Measurements from ENCODE around the gene GLA.

GLA gene

GRCh38 chrX:101407748-101408531 is at the start of gene GLA, which contains the start of gene HNRNPH2:
Gene GLA (minus strand): TSS chrX:101407925. CDS start chrX:101407903, 22 bp downstream.
Gene HNRNPH2 (plus strand): TSS chrX:101408222. CDS start chrX:101411989, 3,767 bp downstream.
- peak; percentile 4 to 78 for DNase-seq

- no peak for DNase-seq
Measured at GRCh38 chrX:101452056-101452455, 44.3 kb upstream of the GLA start.

GRCh38 chrX:101450961-101451360 is 43.2 kb upstream of the GLA start:
- DNase-seq, result no peak

GRCh38 chrX:101450085-101450484 is 42.4 kb upstream of the GLA start:
- no peak for DNase-seq

- DNase-seq, result no peak
Measured at GRCh38 chrX:101449279-101449678, 41.6 kb upstream of the GLA start.

- DNase-seq, result no peak
Measured at GRCh38 chrX:101442085-101442484, 34.4 kb upstream of the GLA start.

- no peak for DNase-seq
Measured at GRCh38 chrX:101430457-101431078, 22.8 kb upstream of the GLA start.

GRCh38 chrX:101429934-101430333 is 22.2 kb upstream of the GLA start:
- DNase-seq, result no peak

GRCh38 chrX:101427954-101428353 is 20.2 kb upstream of the GLA start:
- no peak for DNase-seq

- no peak for DNase-seq
Measured at GRCh38 chrX:101419489-101419888, 11.8 kb upstream of the GLA start.

- DNase-seq, result peak in 1 of 2 experiments; percentile 9
Measured at GRCh38 chrX:101417981-101418841, 10.5 kb upstream of the GLA start.

- DNase-seq, result no peak
Measured at GRCh38 chrX:101417190-101417589, 9.5 kb upstream of the GLA start.

GRCh38 chrX:101416691-101417090 is 9.0 kb upstream of the GLA start:
- DNase-seq, result no peak

- DNase-seq, result peak in 1 of 2 experiments; percentile 8
Measured at GRCh38 chrX:101415180-101416145, 7.7 kb upstream of the GLA start.

- no peak for DNase-seq
Measured at GRCh38 chrX:101411984-101412383, 4.3 kb upstream of the GLA start.

- no peak for DNase-seq
Measured at GRCh38 chrX:101410461-101410860, 2.7 kb upstream of the GLA start.

GRCh38 chrX:101409043-101409442 is 1.3 kb upstream of the GLA start:
- DNase-seq, result no peak

- DNase-seq, result no peak
Measured at GRCh38 chrX:101408532-101408841, 762 bp upstream of the GLA start.

- no peak for DNase-seq
Measured at GRCh38 chrX:101407167-101407747, 468 bp downstream of the GLA start.

- no peak for DNase-seq
Measured at GRCh38 chrX:101399825-101400224, 7.9 kb downstream of the GLA start.

- no peak for DNase-seq
Measured at GRCh38 chrX:101398694-101399093, 9.0 kb downstream of the GLA start.

GRCh38 chrX:101397779-101398178 is 9.9 kb downstream of the GLA start:
- no peak for DNase-seq
